CD4-positive, alpha-beta memory T cell (primary cell): ENCODE measurements around the gene TMEM132E. TPM values are rescaled to one million over a fixed set of nuclear protein-coding genes. Genes with fewer than 3 reads are reported as not detected.

ENCODE experiments used
- CTCF ChIA-PET: fragments of 350-600 bp; sonication (Branson Sonifier 250); formaldehyde crosslinking; loops from one replicate; lab custom pipeline; 2021; ENCODE audit warnings: inconsistent platforms; ENCODE audit not compliant: partially characterized antibody; lab: Charles Lee
- POLR2A ChIA-PET: fragments of 350-600 bp; sonication (Branson Sonifier 250); formaldehyde crosslinking; loops from one replicate; lab custom pipeline; 2021; ENCODE audit not compliant: partially characterized antibody; lab: Charles Lee
- DNase-seq, 5 donors: peaks; one replicate each; pipeline versions ENCODE4 v3.0.0 to v3.0.0-alpha.2; 2020 to 2022; ENCODE audit warnings: mixed read lengths in 1 of 5
- H3K27ac ChIP-seq: one replicate; pipeline ENCODE4 v1.7.0; 2013; ENCODE audit warnings: low read depth, low read length
- H3K27me3 ChIP-seq: 2 replicates; pipeline ENCODE4 v1.7.0; 2013; ENCODE audit warnings: mild to moderate bottlenecking, low read length, moderate library complexity; ENCODE audit not compliant: insufficient read depth
- H3K36me3 ChIP-seq: 2 replicates; pipeline ENCODE4 v1.7.0; 2013; ENCODE audit warnings: mild to moderate bottlenecking, low read length, moderate library complexity; ENCODE audit not compliant: insufficient read depth
- H3K4me1 ChIP-seq: 2 replicates; pipeline ENCODE4 v1.7.0; 2013; ENCODE audit warnings: mild to moderate bottlenecking, low read length, moderate library complexity; ENCODE audit not compliant: insufficient read depth
- H3K4me3 ChIP-seq, 2 donors: one replicate each; pipeline ENCODE4 v1.7.0; 2013; ENCODE audit warnings: low read length in 2 of 2, mild to moderate bottlenecking in 1 of 2
- H3K9me3 ChIP-seq, 2 donors: one replicate each; pipeline ENCODE4 v1.7.0; 2013; ENCODE audit warnings: low read length in 2 of 2, control low read depth in 1 of 2; ENCODE audit not compliant: control insufficient read depth in 1 of 2
- H3K27ac Mint-ChIP-seq, 7 donors: one replicate each; pipeline ENCODE4 v1.8.0; 2020 to 2021; ENCODE audit warnings: mixed read lengths in 7 of 7, mild to moderate bottlenecking in 6 of 7, inconsistent platforms in 3 of 7, moderate library complexity in 3 of 7
- H3K27me3 Mint-ChIP-seq, 2 donors: one replicate each; pipeline ENCODE4 v1.8.0; 2020 to 2021; ENCODE audit warnings: mixed read lengths in 2 of 2
- H3K36me3 Mint-ChIP-seq, 2 donors: one replicate each; pipeline ENCODE4 v1.8.0; 2020 to 2021; ENCODE audit warnings: mixed read lengths in 2 of 2, inconsistent platforms in 1 of 2, mild to moderate bottlenecking in 1 of 2
- H3K4me1 Mint-ChIP-seq, 4 donors: one replicate each; pipeline ENCODE4 v1.8.0; 2020 to 2021; ENCODE audit warnings: mixed read lengths in 4 of 4, mild to moderate bottlenecking in 1 of 4
- H3K4me3 Mint-ChIP-seq, 8 donors: one replicate each; pipeline ENCODE4 v1.8.0; 2020 to 2021; ENCODE audit warnings: mixed read lengths in 8 of 8, mild to moderate bottlenecking in 7 of 8, moderate library complexity in 6 of 8, inconsistent platforms in 3 of 8
- H3K9me3 Mint-ChIP-seq, 8 donors: one replicate each; pipeline ENCODE4 v1.8.0; 2020 to 2021; ENCODE audit warnings: mixed read lengths in 8 of 8, mild to moderate bottlenecking in 5 of 8, inconsistent platforms in 3 of 8, moderate library complexity in 1 of 8
- intact Hi-C: fragments of 100-400 bp; cut with micrococcal nuclease; formaldehyde crosslinking; loops from one replicate; pipeline ENCODE4 v1.15.1; 2023
- polyA plus RNA-seq, 2 donors: library from polyadenylated mRNA; unstranded; fragments of 300-500 nt; fragmentation: Illumina TruSeq; gene quantifications; one replicate each; pipeline ENCODE4 v1.2.3, GENCODE V29; 2021
- total RNA-seq, 2 experiments: library from RNA; stranded (reverse); gene quantifications; one replicate each; pipeline ENCODE4 v1.2.3, GENCODE V29; 2021

Gene TMEM132E
- total and polyA plus RNA-seq, 4 experiments from 2014 or later: 0.11 to 0.42 (median 0.18) TPM

- peak in 1 of 5 donors; percentile 22 for DNase-seq
- H3K9me3 ChIP-seq: no peaks in the 10 kb centered on the region
- intact Hi-C loops: loop anchor here (1.0 kb wide), 1 partner anchor 76 kb away; no protein-coding TSS in a partner anchor
- Mint-ChIP-seq H3K4me1 (no peaks in the 10 kb centered on the region), H3K36me3 (no peaks in the 10 kb centered on the region), H3K27me3 (peaks cover 12 to 19% of the 10 kb centered on the region in 2 donors), H3K9me3 (no peaks in the 10 kb centered on the region), H3K4me3 (no peak overlapping the region), H3K27ac (no peak overlapping the region)
- POLR2A ChIA-PET: no interaction called here
- CTCF ChIA-PET: interaction anchor here (3.2 kb wide), 1 partner anchor 8 kb away, joined by 12 read pairs; no protein-coding TSS in a partner anchor
- H3K4me3 ChIP-seq: no peak overlapping the region
- no peaks in the 10 kb centered on the region for H3K4me1 ChIP-seq
- no peak overlapping the region for H3K27ac ChIP-seq
- H3K36me3 ChIP-seq: no peaks in the 10 kb centered on the region
- peaks cover 14% of the 10 kb centered on the region for H3K27me3 ChIP-seq
These were observed 17.0 kb upstream of the TMEM132E start for GRCh38 chr17:34562387-34562786.

DNA sequence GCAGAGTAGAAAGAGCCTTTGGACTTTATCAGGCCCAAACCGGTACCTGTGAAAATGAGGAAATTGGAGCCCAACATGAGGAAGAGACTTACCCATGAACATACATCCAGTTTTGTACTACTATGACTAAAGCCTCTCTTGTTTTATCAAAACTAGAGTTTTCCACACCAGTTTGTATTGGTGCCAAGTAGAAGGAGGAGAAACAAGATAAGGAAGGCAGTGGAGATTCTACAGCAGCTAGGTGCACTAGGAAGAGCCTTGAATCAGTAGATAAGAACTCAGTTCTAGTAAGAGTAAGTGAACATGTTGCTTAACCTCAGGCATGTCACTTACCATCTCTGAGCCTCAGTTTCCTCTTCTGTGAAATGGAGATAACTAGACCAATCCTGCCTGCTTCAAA, 13.7 kb upstream of the TMEM132E start:
- H3K36me3 Mint-ChIP-seq: no peaks in the 10 kb centered on the region
- POLR2A ChIA-PET: no interaction called here
- H3K27me3 ChIP-seq: peaks cover 22% of the 10 kb centered on the region
- no peaks in the 10 kb centered on the region for H3K4me1 ChIP-seq
- peaks cover 0 to under 1% (median 0%) of the 10 kb centered on the region in 8 donors for H3K9me3 Mint-ChIP-seq
- intact Hi-C loops: no loop called here
- no peaks in the 10 kb centered on the region for H3K4me1 Mint-ChIP-seq
- no peaks in the 10 kb centered on the region for H3K9me3 ChIP-seq
- no peak overlapping the region for H3K27ac ChIP-seq
- no peak overlapping the region for H3K4me3 Mint-ChIP-seq
- DNase-seq: no peak
- H3K4me3 ChIP-seq: no peak overlapping the region
- H3K36me3 ChIP-seq: no peaks in the 10 kb centered on the region
- peaks cover 20 to 21% of the 10 kb centered on the region in 2 donors for H3K27me3 Mint-ChIP-seq
- CTCF ChIA-PET: no interaction called here
- no peak overlapping the region for H3K27ac Mint-ChIP-seq

GRCh38 chr17:34566201-34566600, 13.2 kb upstream of the TMEM132E start:
- peaks cover 0 to 3% (median 0%) of the 10 kb centered on the region in 8 donors for H3K9me3 Mint-ChIP-seq
- Histone ChIP-seq H3K27ac (no peak overlapping the region), H3K4me3 (no peak overlapping the region), H3K36me3 (no peaks in the 10 kb centered on the region), H3K9me3 (no peaks in the 10 kb centered on the region), H3K27me3 (peaks cover 22% of the 10 kb centered on the region), H3K4me1 (no peaks in the 10 kb centered on the region)
- no peaks in the 10 kb centered on the region for H3K4me1 Mint-ChIP-seq
- H3K4me3 Mint-ChIP-seq: no peak overlapping the region
- POLR2A ChIA-PET: no interaction called here
- no peak for DNase-seq
- H3K36me3 Mint-ChIP-seq: no peaks in the 10 kb centered on the region
- H3K27me3 Mint-ChIP-seq: peaks cover 21% of the 10 kb centered on the region in 2 donors
- no peak overlapping the region for H3K27ac Mint-ChIP-seq
- intact Hi-C loops: no loop called here
- CTCF ChIA-PET: no interaction called here

- no peak overlapping the region for H3K27ac Mint-ChIP-seq
- DNase-seq: no peak
- intact Hi-C loops: no loop called here
- no peaks in the 10 kb centered on the region for H3K4me1 ChIP-seq
- no peaks in the 10 kb centered on the region for H3K36me3 Mint-ChIP-seq
- H3K27me3 Mint-ChIP-seq: peaks cover 21% of the 10 kb centered on the region in 2 donors
- no peak overlapping the region for H3K4me3 ChIP-seq
- H3K27ac ChIP-seq: no peak overlapping the region
- ChIA-PET POLR2A (no interaction called here), CTCF (no interaction called here)
- H3K9me3 ChIP-seq: no peaks in the 10 kb centered on the region
- H3K9me3 Mint-ChIP-seq: peaks cover 0 to 3% (median 0%) of the 10 kb centered on the region in 8 donors
- no peak overlapping the region for H3K4me3 Mint-ChIP-seq
- no peaks in the 10 kb centered on the region for H3K4me1 Mint-ChIP-seq
- peaks cover 27% of the 10 kb centered on the region for H3K27me3 ChIP-seq
- no peaks in the 10 kb centered on the region for H3K36me3 ChIP-seq
These were observed 12.5 kb upstream of the TMEM132E start for GRCh38 chr17:34566873-34567272.

- no peaks in the 10 kb centered on the region for H3K36me3 Mint-ChIP-seq
- CTCF ChIA-PET: no interaction called here
- POLR2A ChIA-PET: no interaction called here
- H3K4me3 Mint-ChIP-seq: no peak overlapping the region
- H3K4me3 ChIP-seq: no peak overlapping the region
- H3K27ac ChIP-seq: no peak overlapping the region
- no peak overlapping the region for H3K27ac Mint-ChIP-seq
- intact Hi-C loops: no loop called here
- H3K4me1 ChIP-seq: no peaks in the 10 kb centered on the region
- H3K4me1 Mint-ChIP-seq: no peaks in the 10 kb centered on the region
- peaks cover 0 to 3% (median 0%) of the 10 kb centered on the region in 8 donors for H3K9me3 Mint-ChIP-seq
- H3K9me3 ChIP-seq: no peaks in the 10 kb centered on the region
- no peak for DNase-seq
- H3K27me3 ChIP-seq: peaks cover 27% of the 10 kb centered on the region
- H3K27me3 Mint-ChIP-seq: peaks cover 28 to 31% of the 10 kb centered on the region in 2 donors
- H3K36me3 ChIP-seq: no peaks in the 10 kb centered on the region
These were observed 11.5 kb upstream of the TMEM132E start for GRCh38 chr17:34567691-34568465.

- no peak overlapping the region for H3K4me3 ChIP-seq
- no peak for DNase-seq
- ChIA-PET POLR2A (no interaction called here), CTCF (no interaction called here)
- intact Hi-C loops: no loop called here
- H3K36me3 ChIP-seq: no peaks in the 10 kb centered on the region
- H3K4me3 Mint-ChIP-seq: no peak overlapping the region
- no peaks in the 10 kb centered on the region for H3K4me1 Mint-ChIP-seq
- H3K27ac Mint-ChIP-seq: no peak overlapping the region
- H3K27me3 Mint-ChIP-seq: peaks cover 33% of the 10 kb centered on the region in 2 donors
- peaks cover 0 to 3% (median 0%) of the 10 kb centered on the region in 8 donors for H3K9me3 Mint-ChIP-seq
- peaks cover 22% of the 10 kb centered on the region for H3K27me3 ChIP-seq
- no peak overlapping the region for H3K27ac ChIP-seq
- no peaks in the 10 kb centered on the region for H3K36me3 Mint-ChIP-seq
- no peaks in the 10 kb centered on the region for H3K4me1 ChIP-seq
- no peaks in the 10 kb centered on the region for H3K9me3 ChIP-seq
These were observed 10.4 kb upstream of the TMEM132E start for GRCh38 chr17:34568953-34569352.

DNA sequence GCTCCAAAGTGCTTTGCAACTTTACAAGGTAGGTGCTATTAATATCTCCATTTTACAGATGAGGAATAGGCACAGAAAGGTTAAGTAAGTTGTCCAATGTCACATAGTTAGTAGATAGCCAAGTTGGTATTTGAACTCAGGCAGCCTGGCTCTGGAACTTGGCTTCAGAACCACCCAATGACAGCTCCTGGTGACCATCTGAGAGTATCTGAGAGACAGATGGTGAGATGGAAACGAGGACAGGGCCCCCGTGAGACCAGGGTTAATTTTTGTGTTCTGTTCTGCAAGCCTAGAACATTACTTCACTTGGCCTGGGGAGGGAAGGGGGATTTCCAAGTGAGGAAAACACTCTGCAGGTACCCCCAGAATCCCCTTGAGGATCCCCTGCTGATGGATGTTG, 9.8 kb upstream of the TMEM132E start:
- intact Hi-C loops: no loop called here

More for the DNA sequence above, 9.8 kb upstream of the TMEM132E start:
- no peak overlapping the region for H3K27ac ChIP-seq
- no peak for DNase-seq
- peaks cover 0 to 3% (median 0%) of the 10 kb centered on the region in 8 donors for H3K9me3 Mint-ChIP-seq
- ChIA-PET CTCF (interaction anchor here (1.1 kb wide), 1 partner anchor 12 kb away, joined by 3 read pairs; no protein-coding TSS in a partner anchor), POLR2A (no interaction called here)
- H3K4me3 ChIP-seq: no peak overlapping the region
- H3K4me1 Mint-ChIP-seq: no peaks in the 10 kb centered on the region
- H3K36me3 ChIP-seq: no peaks in the 10 kb centered on the region
- no peaks in the 10 kb centered on the region for H3K36me3 Mint-ChIP-seq
- no peaks in the 10 kb centered on the region for H3K4me1 ChIP-seq
- peaks cover 36 to 40% of the 10 kb centered on the region in 2 donors for H3K27me3 Mint-ChIP-seq
- no peaks in the 10 kb centered on the region for H3K9me3 ChIP-seq
- H3K27me3 ChIP-seq: peaks cover 22% of the 10 kb centered on the region
- no peak overlapping the region for H3K4me3 Mint-ChIP-seq
- H3K27ac Mint-ChIP-seq: no peak overlapping the region
